HepG2 (cell line): ENCODE measurements around the gene UTS2R. TPM values are rescaled to one million over a fixed set of nuclear protein-coding genes. Genes with fewer than 3 reads are reported as not detected.

Experiments
- BCL6 ChIP-seq: IDR thresholded peaks from 2 replicates; pipeline ENCODE4 v1.6.1; 2016; ENCODE audit warnings: missing genetic modification reagents, missing compliant biosample characterization
- BHLHE40 ChIP-seq: IDR thresholded peaks from 2 replicates; pipeline ENCODE4 v1.6.1; 2011; ENCODE audit warnings: low read length, improper control_type of control experiment
- ELF3 ChIP-seq: IDR thresholded peaks from 2 replicates; pipeline ENCODE4 v1.6.1; 2016; ENCODE audit warnings: missing genetic modification reagents, missing compliant biosample characterization
- GFI1 ChIP-seq: sonication (generic); formaldehyde crosslinking; IDR thresholded peaks from 2 replicates; pipeline ENCODE4 v1.5.0; 2020; ENCODE audit warnings: missing genetic modification reagents, mild to moderate bottlenecking, borderline replicate concordance
- KLF12 ChIP-seq: sonication (generic); formaldehyde crosslinking; IDR thresholded peaks from 2 replicates; pipeline ENCODE4 v1.4.0; 2020; ENCODE audit warnings: missing genetic modification reagents, borderline replicate concordance
- NCOA1 ChIP-seq: sonication (generic); formaldehyde crosslinking; IDR thresholded peaks from 2 replicates; pipeline ENCODE4 v1.9.0; 2021; ENCODE audit warnings: missing genetic modification reagents
- NR0B2 ChIP-seq: sonication (generic); formaldehyde crosslinking; IDR thresholded peaks from 2 replicates; pipeline ENCODE4 v1.4.0; 2020; ENCODE audit warnings: mild to moderate bottlenecking, missing genetic modification reagents
- POLR2G ChIP-seq: fragments of 200-400 bp; formaldehyde crosslinking; IDR thresholded peaks from 2 replicates; pipeline ENCODE4 v1.6.1; 2018; ENCODE audit warnings: mild to moderate bottlenecking, low read depth, low read length, moderate library complexity
- SOX5 ChIP-seq: IDR thresholded peaks from 2 replicates; pipeline ENCODE4 v1.6.1; 2016; ENCODE audit warnings: borderline replicate concordance
- USF2 ChIP-seq, 2 experiments: sonication (generic) in 1 of 2; formaldehyde crosslinking in 1 of 2; IDR thresholded peaks; 2 replicates each; pipeline versions ENCODE4 v1.5.1 to v1.6.1; 2011 to 2020; ENCODE audit warnings: borderline replicate concordance in 1 of 2, low read depth in 1 of 2, low read length in 1 of 2, mild to moderate bottlenecking in 1 of 2, missing genetic modification reagents in 1 of 2, moderate library complexity in 1 of 2
- YEATS2 ChIP-seq: sonication (generic); formaldehyde crosslinking; IDR thresholded peaks from 2 replicates; pipeline ENCODE4 v1.4.0; 2020; ENCODE audit warnings: missing genetic modification reagents, borderline replicate concordance
- ZFY ChIP-seq: sonication (generic); formaldehyde crosslinking; IDR thresholded peaks from 2 replicates; pipeline ENCODE4 v1.4.0; 2020; ENCODE audit warnings: missing genetic modification reagents
- ZHX1 ChIP-seq: sonication (generic); formaldehyde crosslinking; IDR thresholded peaks from 2 replicates; pipeline ENCODE4 v1.8.1; 2022; ENCODE audit warnings: low read depth, mild to moderate bottlenecking, missing genetic modification reagents
- ZNF318 ChIP-seq: sonication (generic); formaldehyde crosslinking; IDR thresholded peaks from 2 replicates; pipeline ENCODE4 v1.4.0; 2020; ENCODE audit warnings: mild to moderate bottlenecking, missing genetic modification reagents
- ZNF564 ChIP-seq: sonication (generic); formaldehyde crosslinking; IDR thresholded peaks from 2 replicates; pipeline ENCODE4 v1.8.1; 2023; ENCODE audit warnings: mild to moderate bottlenecking, missing genetic modification reagents
- ZNF607 ChIP-seq: sonication (generic); formaldehyde crosslinking; IDR thresholded peaks from 2 replicates; pipeline ENCODE4 v1.5.1; 2020; ENCODE audit warnings: missing genetic modification reagents, mild to moderate bottlenecking, borderline replicate concordance
- polyA plus RNA-seq, 8 experiments: library from polyadenylated mRNA; depleted of rRNA in 3 of 8; stranded (reverse) in 7 of 8; unstranded in 1 of 8; fragments of >200 nt; fragmentation: Illumina TruSeq in 4 of 8; extraction: Trizol in 4 of 8; gene quantifications; 2 replicates each; pipeline versions ENCODE4 v1.2.1 to v1.2.3, GENCODE V29; 2011 to 2016; ENCODE audit warnings: low read depth in 4 of 8, missing spikeins in 1 of 8, mixed read lengths in 1 of 8; ENCODE audit not compliant: insufficient read depth in 1 of 8
- total RNA-seq, 5 experiments: library from RNA; depleted of rRNA; stranded (reverse); fragments of >200 nt; fragmentation: Illumina TruSeq; extraction: Trizol; gene quantifications; 2 replicates each; pipeline ENCODE4 v1.2.3, GENCODE V29; 2016; ENCODE audit warnings: low read depth in 1 of 5

Gene UTS2R
- total and polyA plus RNA-seq, 2 of the 13 experiments (the other 11 are each of a cell fraction or from before 2014, with no cell fraction given): 0.13 to 0.15 TPM

- peak; percentile 17; the same call in 1 of the 2 replicates for TF ChIP-seq ZFY
- 0 out of 2 replicates have a peak, but pooled peaks have one; percentile 29 for TF ChIP-seq ZNF607
- no peak for TF ChIP-seq KLF12
- TF ChIP-seq GFI1 (CRISPR knock-in tag): peak; percentile 60; the same call in 1 of the 2 replicates
- TF ChIP-seq YEATS2: no peak
- no peak for TF ChIP-seq ZNF318 (CRISPR knock-in tag)
- TF ChIP-seq ZNF564 (CRISPR knock-in tag): no peak
- TF ChIP-seq SOX5 (CRISPR knock-in tag): peak; percentile 66; the same call in 1 of the 2 replicates
- no peak for TF ChIP-seq USF2 (IDR thresholded peaks at IDR 0.05; ENCODE audit: low read depth, low read length)
- TF ChIP-seq USF2 (CRISPR knock-in tag; IDR thresholded peaks at IDR 0.05; ENCODE audit: borderline replicate concordance): no peak
- peak; percentile 35 for TF ChIP-seq BCL6 (CRISPR knock-in tag)
- TF ChIP-seq BHLHE40: no peak
- peak; percentile 32; the same call in 1 of the 2 replicates for TF ChIP-seq POLR2G
- TF ChIP-seq ZHX1 (CRISPR knock-in tag): no peak
- peak; percentile 73 for TF ChIP-seq ELF3 (CRISPR knock-in tag)
- no peak for TF ChIP-seq NR0B2 (CRISPR knock-in tag)
- TF ChIP-seq NCOA1: no peak
These were observed 22.3 kb upstream of the UTS2R start (continued) for GRCh38 chr17:82349287-82349701.
